IPS-NIHi11 (cell line): ENCODE results near the gene CHST10.
"Not testable (repeated sequence)": the region's sequence is repeated elsewhere in the genome, so short reads cannot be mapped to it uniquely, and the experiment has no call there.

ENCODE experiments used
- DNase-seq: peaks from one replicate; pipeline ENCODE4 v3.0.0; 2012; ENCODE audit warnings: mixed read lengths, low spot score

Gene CHST10

DNA sequence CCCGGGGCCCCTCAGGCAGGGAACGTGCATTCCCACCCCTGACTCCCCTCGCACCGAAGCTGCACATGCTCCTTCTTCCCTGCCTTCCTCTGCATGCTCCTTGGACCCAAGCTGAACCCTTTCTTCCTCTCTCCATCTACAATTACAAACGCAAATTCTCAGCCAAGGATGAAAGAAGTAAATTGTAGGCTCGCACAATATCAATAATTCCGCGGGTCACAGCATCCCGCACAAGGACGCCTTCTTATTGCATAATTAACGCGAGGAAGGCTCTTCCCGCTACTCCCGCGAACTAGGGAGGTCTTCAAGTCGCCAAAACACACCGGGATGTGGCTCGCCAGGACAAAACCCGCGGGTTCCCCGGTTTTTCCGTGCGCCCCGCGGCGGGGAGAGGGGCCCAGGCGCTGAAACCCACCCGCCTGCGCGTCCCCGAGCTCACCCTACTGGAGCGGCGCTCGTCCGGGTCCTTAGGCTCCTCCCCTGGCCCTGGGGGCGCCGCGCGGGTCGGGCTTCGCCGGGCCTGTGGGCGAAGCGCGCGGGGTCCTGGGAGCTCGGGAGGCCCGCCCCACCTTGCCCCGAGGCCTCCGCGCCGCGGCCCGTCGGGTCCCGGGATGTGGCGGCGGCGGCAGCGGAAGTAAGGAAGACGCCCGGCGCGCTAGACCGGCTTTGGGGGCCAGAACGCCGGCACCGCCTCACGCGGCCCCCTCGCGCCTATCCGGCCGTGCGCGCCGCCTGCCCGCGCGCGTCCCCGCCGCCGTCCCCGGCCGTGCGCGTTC, at the start of gene CHST10:
Gene CHST10, minus strand, starts transcription at position 734 of the 776 bp plus-strand sequence. CDS start 10,993 bp downstream, outside the sequence.
- peak; percentile 88 for DNase-seq

DNA sequence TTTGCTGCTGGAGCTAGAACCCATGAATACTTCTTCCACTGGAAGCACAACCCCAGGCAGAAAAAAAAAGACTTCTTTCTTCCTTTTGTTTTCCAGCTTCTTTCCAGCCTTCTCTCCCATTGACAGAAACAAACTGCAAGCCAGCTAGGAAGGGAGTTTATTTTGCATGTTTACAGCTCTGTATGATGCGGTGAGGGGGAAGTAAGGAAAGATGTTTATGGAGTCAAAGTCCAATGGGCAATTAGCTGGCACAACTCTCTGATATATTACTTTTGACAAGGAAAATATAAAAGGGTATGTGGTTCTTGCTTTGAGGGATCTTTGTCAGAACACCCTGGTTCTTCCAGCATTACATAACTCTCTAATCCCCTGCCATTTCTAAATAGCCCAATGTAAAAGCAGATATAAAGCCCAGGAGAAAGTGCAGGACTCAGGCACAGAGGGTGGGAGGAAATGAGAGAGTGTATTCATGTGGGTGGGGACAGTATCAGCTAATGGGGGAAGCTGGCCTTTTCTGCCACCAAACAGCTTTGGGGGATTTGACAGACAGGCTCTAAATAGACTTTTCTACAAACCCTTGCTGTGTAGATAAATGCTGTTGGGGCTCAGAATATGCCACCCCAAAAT, 43.5 kb upstream of the CHST10 start:
- no peak for DNase-seq

DNA sequence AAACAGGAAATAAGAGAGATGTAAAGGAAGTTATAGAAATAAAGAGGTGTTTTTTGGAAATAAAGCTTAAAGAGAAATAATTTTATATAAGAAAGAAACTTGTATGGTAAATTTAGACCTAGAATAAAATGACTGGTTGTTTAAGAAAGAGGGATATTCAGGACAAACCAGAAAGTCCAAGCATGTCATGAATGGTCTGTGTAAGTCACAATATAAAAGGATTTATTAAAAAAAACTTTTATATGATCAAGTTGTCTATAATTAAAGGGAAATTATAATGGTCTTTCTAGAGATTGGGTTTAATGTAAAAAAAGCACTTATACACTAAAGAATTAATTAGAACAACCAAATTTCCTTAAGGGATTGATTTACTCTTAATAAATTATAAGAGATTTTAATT, 38.9 kb upstream of the CHST10 start:
- not testable (repeated sequence) for DNase-seq

DNA sequence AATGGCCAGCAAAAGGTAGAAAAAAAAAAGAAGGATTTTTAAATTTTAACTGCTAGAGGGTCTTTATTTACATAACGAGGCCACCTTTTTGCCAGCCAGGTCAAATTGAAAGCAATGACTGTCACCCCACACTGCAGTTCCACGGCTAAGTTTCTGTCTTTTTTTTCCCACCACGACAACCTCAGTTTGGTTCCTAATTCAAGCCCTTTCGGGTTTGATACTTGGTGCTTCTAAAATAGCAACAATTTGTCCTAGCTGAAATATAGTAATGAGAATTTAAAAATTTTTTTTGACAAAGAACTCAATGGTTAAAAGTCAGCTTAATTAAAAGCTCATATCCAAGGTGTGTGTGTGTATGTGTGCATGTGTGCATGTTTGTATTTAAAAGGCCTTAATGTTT, 36.4 kb upstream of the CHST10 start:
- DNase-seq = no peak

DNA sequence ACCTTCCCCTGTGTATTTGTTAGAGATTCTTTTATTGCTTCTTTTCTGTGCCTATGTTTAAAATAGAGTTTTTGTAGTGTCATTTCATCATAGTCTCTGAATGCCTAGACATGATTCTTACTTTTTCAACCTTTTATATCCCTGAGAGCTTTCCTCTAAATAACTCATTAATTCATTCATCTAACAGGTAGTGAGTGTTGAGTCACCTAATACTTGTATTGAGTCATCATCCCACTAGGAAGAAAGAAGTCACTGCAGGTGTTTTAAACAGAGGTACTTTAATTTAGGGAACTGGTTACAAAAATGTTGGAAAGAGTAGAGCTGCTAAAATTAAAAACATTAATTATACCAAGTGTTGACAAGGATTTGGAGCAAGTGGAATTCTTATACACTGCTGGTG, 34.3 kb upstream of the CHST10 start:
- DNase-seq = no peak

DNA sequence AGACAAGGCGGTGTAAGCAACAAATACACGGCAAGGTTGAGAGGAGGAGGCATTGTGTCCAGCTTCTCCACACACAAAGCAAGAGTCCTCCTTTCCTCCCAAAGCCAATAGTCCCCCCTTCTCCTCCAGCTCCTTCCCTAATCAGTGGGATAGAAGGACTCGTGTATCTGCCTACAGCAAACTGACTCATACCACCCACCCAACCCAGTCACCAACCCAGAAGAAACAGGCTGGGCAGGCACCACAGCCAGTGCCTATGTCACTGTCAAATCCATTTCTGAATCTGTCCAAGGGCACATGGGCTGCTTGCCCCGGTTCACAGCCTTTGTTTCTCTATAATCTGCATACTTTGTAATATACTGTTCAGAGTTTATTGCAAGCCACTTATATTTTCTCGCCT, 33.6 kb upstream of the CHST10 start:
- DNase-seq = no peak

DNA sequence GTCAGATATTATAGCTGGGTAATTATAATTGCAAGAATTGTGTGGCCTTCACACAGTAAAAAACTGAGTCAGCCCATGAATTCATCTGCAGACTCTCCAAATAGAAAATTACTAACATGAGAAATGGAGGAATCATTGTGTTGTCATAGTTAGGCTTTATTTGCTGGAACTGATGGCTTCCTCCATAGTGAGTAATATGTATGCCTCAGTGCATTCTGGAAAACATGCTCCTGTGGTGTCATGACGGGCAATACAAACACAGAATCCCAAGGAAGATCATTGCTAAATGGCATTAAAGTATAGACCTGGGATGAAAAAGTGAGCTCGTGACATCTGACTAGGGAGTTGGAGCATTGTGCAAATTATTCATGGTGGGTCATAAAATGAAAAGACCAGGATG, 29.2 kb upstream of the CHST10 start:
- no peak for DNase-seq

DNA sequence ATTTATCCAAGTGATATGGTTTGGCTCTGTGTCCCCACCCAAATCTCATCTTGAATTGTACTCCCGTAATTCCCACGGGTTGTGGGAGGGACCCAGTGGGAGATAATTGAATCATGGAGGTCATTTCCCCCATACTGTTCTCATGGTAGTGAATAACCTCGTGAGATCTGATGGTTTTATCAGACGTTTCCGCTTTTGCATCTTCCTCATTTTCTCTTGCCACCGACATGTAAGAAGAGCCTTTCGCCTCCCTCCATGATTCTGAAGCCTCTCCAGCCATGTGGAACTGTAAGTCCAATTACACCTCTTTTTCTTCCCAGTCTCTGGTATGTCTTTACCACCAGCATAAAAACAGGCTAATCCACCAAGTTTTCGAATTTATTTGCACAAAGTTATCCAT, 20.3 kb upstream of the CHST10 start:
- no peak for DNase-seq

GRCh38 chr2:100429726-100430125, 12.3 kb upstream of the CHST10 start:
- DNase-seq = no peak

GRCh38 chr2:100427627-100428258, 10.3 kb upstream of the CHST10 start:
- peak; percentile 50 for DNase-seq

GRCh38 chr2:100427111-100427510, 9.6 kb upstream of the CHST10 start:
- DNase-seq = no peak

GRCh38 chr2:100426384-100426720, 8.9 kb upstream of the CHST10 start:
- no peak for DNase-seq

GRCh38 chr2:100425573-100426383, 8.3 kb upstream of the CHST10 start:
- DNase-seq = no peak

DNA sequence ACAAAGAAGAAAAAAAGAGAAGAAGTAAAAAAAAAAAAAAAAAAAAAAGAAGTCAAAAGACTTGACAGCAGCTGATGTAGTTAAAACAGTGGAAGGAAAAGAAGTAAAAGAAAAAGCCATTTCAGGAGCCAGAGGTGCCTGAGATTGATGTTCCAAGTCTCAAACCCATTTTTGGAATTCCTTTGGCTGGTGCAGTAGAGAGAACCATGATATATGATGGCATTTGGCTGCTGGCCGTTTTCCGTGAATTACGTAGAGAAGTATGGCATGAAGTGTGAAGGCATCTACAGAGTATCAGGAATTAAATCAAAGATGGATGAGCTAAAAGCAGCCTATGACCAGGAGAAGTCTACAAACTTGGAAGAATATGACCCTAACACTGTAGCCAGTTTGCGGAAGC, 7.6 kb upstream of the CHST10 start:
- DNase-seq = no peak

- DNase-seq = no peak
Observed at GRCh38 chr2:100424277-100424875, 6.9 kb upstream of the CHST10 start.

DNA sequence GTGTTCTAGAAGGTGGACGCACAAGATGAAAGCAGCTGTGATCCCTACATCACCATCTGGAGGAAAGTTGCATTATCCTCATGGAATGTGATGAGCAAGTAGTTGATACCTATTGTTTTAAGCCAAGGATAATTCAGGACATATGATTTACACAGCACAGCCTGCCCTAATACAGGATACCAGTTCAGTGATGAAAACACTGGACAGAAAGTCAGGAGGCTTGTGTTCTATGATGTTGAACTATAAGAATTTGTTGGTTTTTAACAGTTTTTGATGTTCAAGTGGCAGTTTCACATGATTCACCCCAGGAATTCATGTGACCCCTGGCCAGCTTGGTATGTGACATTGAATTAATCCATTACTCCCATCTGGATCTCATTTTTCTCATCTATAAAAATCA, 6.2 kb upstream of the CHST10 start:
- no peak for DNase-seq

GRCh38 chr2:100422320-100423055, 5.0 kb upstream of the CHST10 start:
- peak; percentile 72 for DNase-seq

DNA sequence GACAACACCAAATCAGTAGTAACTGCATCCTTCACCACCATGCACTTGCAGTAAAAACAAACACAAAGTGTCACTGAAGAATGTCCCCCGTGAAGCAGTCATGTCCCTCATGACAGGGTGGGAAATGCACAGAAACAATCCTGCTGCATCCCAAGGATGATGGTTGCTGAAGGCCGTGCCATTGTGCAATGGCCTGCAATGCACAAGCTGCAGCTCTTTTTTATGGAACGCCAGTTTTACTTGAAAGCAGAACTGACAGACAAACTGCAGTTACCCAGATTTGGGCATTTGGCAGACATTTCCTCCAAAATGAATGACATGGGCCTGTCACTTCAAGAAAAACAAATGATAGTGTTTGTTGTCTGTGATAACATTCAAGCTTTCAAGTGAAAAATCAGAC, 2.4 kb upstream of the CHST10 start:
- no peak for DNase-seq

DNA sequence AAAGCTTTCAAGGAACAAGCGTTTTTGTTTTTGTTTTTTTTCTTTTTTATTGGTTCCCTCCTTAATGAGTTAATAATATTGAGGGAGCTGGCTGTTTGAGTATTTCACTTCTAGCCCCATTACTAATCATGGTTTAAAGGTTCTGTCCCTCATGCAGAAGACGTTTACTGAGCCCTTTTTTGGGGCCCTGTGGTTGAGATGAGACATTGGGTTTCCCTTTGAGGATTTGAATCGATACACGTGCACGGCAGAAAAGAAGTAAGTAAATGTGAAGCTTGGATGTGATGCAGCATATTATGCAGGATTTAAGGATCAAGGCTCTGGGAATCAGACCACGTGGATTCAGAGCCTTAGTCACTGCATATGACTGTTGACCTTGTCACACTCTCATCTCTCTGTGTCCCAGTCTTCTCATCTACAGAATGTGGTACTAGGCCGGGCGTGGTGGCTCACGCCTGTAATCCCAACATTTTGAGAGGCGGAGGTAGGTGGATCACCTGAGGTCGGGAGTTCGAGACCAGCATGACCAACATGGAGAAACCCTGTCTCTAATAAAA, 1.0 kb upstream of the CHST10 start:
- no peak for DNase-seq

- DNase-seq = no peak
Observed at GRCh38 chr2:100417711-100418124, 250 bp upstream of the CHST10 start.

DNA sequence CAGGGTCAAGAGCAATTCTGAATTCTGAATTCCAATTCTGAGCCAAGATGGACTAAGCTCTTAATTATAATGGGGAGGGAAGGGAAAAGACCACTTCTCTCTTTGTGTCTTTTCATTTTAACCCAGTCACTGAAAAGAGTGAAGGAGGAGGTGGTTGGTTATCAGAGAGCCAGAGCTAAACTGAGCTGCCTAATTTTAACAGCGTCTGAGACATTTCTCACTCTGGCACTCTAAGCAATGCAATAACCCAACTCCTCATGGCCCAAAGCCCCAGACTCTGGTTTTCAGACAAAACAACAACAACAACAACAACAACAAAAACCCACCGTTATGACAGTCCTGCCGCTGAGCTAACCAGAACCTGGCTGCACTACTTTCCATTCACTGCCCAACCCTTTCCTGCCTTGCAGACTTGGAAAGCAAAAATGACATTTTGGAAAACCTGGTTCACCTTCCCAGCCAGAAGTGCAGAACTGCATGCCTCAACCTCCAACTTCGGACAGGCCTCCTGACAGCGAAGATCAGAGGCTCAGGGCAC, 1.0 kb downstream of the CHST10 start:
- DNase-seq = no peak
